GM21529 (cell line): ENCODE measurements around the gene HPS5.
"Not testable (repeated sequence)": the region's sequence is repeated elsewhere in the genome, so short reads cannot be mapped to it uniquely, and the experiment has no call there.

Experiments
- ATAC-seq: cut with Tn5 transposase; IDR thresholded peaks from one replicate; pipeline ENCODE4 v1.9.1; 2021; ENCODE audit not compliant: unreplicated experiment

The HPS5 gene

GRCh38 chr11:18321969-18322711 is at the start of gene HPS5, which contains the start of gene GTF2H1:
Gene HPS5, minus strand, starts transcription at chr11:18322140. Its CDS starts 4,282 bp downstream, at chr11:18317858.
Gene GTF2H1, plus strand, starts transcription at chr11:18322567. Its CDS starts 10,508 bp downstream, at chr11:18333075.
- peak; percentile 87 for ATAC-seq

- ATAC-seq = no peak
These were observed 49.3 kb upstream of the HPS5 start for GRCh38 chr11:18371279-18371678.

- ATAC-seq = no peak
These were observed 47.5 kb upstream of the HPS5 start for GRCh38 chr11:18369398-18369797.

- ATAC-seq = no peak
These were observed 46.3 kb upstream of the HPS5 start for GRCh38 chr11:18368221-18368620.

- no peak for ATAC-seq
These were observed 45.5 kb upstream of the HPS5 start for GRCh38 chr11:18367431-18367830.

- ATAC-seq = no peak
These were observed 44.3 kb upstream of the HPS5 start for GRCh38 chr11:18366286-18366685.

- no peak for ATAC-seq
These were observed 43.8 kb upstream of the HPS5 start for GRCh38 chr11:18365741-18366140.

GRCh38 chr11:18364495-18365073 is 42.6 kb upstream of the HPS5 start:
- ATAC-seq = no peak

GRCh38 chr11:18361154-18361553 is 39.2 kb upstream of the HPS5 start:
- ATAC-seq = no peak

- ATAC-seq = no peak
These were observed 36.7 kb upstream of the HPS5 start for GRCh38 chr11:18358646-18359045.

- no peak for ATAC-seq
These were observed 30.6 kb upstream of the HPS5 start for GRCh38 chr11:18352581-18352980.

- ATAC-seq = no peak
These were observed 25.7 kb upstream of the HPS5 start for GRCh38 chr11:18347471-18348125.

- ATAC-seq = no peak
These were observed 11.0 kb upstream of the HPS5 start for GRCh38 chr11:18332891-18333290.

GRCh38 chr11:18332302-18332701 is 10.4 kb upstream of the HPS5 start:
- no peak for ATAC-seq

- ATAC-seq = no peak
These were observed 9.0 kb upstream of the HPS5 start for GRCh38 chr11:18330921-18331320.

- ATAC-seq = peak; percentile 77
These were observed 7.4 kb upstream of the HPS5 start for GRCh38 chr11:18329196-18329870.

GRCh38 chr11:18324381-18324780 is 2.4 kb upstream of the HPS5 start:
- no peak for ATAC-seq

- not testable (repeated sequence) for ATAC-seq
These were observed 1.9 kb upstream of the HPS5 start for GRCh38 chr11:18323881-18324280.

GRCh38 chr11:18322818-18323570 is 1.1 kb upstream of the HPS5 start:
- no peak for ATAC-seq

- ATAC-seq = peak; percentile 4
These were observed 367 bp downstream of the HPS5 start for GRCh38 chr11:18321578-18321968.

- ATAC-seq = no peak
These were observed 1.3 kb downstream of the HPS5 start for GRCh38 chr11:18320617-18321016.
